ENCODE measurements around the gene AMBN. TPM values are rescaled to one million over a fixed set of nuclear protein-coding genes. Genes with fewer than 3 reads are reported as not detected.

Gene AMBN
- total RNA-seq, 1 donor from 2014 or later, result not detected

Other genes starting within 250 kb of the AMBN start
- gene SMR3A, start 231.5 kb upstream of the AMBN start, total RNA-seq, result not detected
- not detected for gene SMR3B, start 209.1 kb upstream of the AMBN start, total RNA-seq
- not detected for gene OPRPN, start 194.3 kb upstream of the AMBN start, total RNA-seq
- gene MUC7, start 120.1 kb upstream of the AMBN start, total RNA-seq, result not detected
- not detected for gene AMTN, start 73.7 kb upstream of the AMBN start, total RNA-seq
- gene ENAM, start 36.5 kb downstream of the AMBN start, total RNA-seq, result not detected
- gene JCHAIN, start 74.3 kb downstream of the AMBN start, total RNA-seq, result 21.1 TPM
- gene UTP3, start 96.3 kb downstream of the AMBN start, total RNA-seq, result 19.1 TPM
- 43.1 TPM for gene RUFY3, start 129.7 kb downstream of the AMBN start, total RNA-seq
- 47.2 TPM for gene GRSF1, start 247.6 kb downstream of the AMBN start, total RNA-seq